Measurements from ENCODE around the gene OSGIN1.

DNA sequence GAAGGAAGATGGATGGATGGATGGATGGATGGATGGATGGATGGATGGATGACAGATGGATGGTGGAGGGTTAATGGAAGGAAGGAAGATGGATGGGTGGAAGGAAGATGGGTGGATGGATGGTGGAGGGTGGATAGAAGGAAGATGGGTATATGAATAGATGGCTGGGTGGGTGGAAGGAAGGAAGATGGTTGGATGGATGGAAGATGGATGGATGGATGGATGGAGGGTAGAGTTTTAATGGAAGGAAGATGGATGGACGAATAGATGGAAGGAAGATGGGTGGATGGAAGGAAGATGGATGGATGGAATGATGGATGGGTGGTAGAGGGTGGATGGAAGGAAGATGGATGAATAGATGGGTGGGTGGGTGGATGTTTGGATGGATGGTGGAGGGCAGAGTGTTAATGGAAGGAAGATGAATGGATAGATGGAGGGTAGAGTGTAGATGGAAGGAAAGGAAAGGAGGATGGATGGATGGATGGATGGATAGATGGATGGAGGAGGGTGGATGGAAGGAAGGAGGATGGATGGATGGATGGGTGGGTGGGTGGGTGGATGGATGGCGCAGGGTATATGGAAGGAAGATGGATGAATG is 32.0 kb upstream of the OSGIN1 start:
- TF ChIP-seq, protein P1, sequence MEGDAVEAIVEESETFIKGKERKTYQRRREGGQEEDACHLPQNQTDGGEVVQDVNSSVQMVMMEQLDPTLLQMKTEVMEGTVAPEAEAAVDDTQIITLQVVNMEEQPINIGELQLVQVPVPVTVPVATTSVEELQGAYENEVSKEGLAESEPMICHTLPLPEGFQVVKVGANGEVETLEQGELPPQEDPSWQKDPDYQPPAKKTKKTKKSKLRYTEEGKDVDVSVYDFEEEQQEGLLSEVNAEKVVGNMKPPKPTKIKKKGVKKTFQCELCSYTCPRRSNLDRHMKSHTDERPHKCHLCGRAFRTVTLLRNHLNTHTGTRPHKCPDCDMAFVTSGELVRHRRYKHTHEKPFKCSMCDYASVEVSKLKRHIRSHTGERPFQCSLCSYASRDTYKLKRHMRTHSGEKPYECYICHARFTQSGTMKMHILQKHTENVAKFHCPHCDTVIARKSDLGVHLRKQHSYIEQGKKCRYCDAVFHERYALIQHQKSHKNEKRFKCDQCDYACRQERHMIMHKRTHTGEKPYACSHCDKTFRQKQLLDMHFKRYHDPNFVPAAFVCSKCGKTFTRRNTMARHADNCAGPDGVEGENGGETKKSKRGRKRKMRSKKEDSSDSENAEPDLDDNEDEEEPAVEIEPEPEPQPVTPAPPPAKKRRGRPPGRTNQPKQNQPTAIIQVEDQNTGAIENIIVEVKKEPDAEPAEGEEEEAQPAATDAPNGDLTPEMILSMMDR (IDR thresholded peaks at IDR 0.05): no peak
- TF ChIP-seq POLR2A (IDR thresholded peaks at IDR 0.05): no peak
